DMS 273 (cell line): ENCODE data around the gene ZC3H12D.
"Not testable (repeated sequence)": the region's sequence is repeated elsewhere in the genome, so short reads cannot be mapped to it uniquely, and the experiment has no call there.

Source experiments
- DNase-seq: peaks from one replicate; lab custom pipeline; 2025; ENCODE audit not compliant: unreplicated experiment; lab: John Stamatoyannopoulos, UW

The ZC3H12D gene

DNA sequence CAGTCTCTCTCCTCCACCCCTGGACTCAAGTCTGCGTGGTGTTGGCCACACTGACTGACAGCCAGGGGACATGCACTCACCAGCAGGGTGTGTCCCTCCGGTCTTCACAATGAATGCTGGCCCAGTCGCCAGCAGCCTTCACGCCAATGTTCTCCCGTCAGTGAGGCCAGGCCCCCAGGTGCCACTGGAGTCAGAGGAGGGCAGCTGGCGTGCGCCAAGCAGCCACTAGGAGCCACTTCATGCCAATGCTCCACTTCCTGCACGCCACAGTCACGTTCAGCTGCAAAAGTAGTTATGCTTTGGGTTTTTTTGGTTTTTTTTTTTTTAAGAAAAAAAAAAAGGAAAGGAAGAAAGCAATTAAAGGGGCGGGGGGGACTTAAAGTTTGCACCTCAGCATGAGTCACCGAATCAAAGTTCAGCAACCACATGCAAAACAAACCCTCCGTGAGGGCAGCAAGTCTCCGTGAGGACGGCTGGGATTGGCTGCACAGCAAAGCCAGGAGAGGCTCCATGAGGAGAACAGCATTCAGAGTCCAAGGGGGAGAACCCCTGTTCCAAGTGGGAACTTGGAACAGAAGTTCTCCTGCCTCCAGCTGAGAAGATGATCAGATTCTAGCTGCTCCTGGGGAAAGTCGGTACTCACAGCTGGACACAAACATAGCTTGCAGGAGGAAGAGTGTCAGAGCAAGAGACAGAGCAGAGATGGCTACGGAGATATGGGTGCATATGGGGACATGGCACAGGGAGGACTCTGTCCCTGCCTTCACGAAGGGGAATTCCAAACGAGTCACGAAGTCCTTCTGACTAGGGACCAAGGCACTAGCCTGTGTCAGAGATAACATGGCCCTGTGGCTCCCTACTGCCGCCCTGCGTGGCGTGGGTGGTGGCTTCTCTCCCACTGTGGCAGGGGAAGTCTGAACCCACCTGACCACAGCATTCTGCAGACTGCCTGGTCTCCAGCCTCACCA is at the start of gene ZC3H12D:
Gene ZC3H12D, minus strand, starts transcription at position 282 of the 968 bp plus-strand sequence. CDS start 10,471 bp downstream, outside the sequence.
- DNase-seq = no peak

DNA sequence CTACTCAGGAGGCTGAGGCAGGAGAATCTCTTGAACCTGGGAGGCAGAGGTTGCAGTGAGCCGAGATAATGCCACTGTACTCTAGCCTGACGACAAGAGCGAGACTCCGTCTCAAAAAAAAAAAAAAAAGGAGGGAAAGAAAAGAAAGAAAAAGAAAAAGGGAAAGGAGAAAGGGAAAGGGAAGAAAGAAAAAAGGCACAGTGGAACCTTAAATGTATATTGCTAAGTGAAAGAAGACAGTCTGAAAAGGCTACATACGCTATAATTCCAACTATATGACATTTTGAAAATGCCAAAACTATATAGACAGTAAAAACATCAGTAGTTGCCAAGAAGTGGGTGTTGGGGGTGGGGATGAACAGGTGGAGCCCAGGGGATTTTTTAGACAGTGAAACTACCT is 44.8 kb upstream of the ZC3H12D start:
- no peak for DNase-seq

DNA sequence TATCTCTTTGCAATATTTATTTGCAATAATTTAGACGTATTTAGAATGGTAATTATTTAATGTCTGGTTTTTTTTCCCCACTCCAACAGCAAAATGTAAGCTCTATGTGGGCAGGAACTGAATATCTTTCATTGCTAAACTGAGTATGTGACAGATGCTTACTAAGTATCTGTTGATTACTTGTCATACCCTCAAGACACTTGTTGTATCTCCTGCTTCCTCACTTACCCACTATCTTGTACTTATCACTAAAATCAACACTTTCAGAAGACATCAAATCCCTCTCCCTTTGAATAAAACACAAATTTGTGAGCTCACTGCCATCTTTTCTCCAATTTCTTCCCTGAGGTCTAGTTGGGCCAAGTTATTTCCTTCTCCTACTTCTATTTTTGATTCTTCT is 30.7 kb upstream of the ZC3H12D start:
- no peak for DNase-seq

DNA sequence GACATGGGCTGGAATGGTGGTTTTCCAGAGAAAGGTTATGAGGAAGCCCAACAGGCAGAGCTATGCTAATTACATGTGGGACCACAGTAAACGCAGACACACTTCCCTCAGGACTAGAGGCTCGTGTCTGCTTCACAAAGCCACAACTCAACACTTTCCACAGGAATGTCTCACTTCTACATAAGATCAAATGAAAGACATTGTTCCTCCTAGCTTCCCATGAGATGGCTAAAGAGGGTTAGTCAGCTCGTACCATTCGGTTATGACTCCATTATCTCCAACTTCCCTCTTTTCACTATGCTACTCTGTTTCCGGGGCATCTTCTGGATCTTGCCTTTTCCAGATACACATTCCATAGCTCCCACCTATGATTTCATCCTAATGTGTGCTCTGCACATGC is 29.1 kb upstream of the ZC3H12D start:
- no peak for DNase-seq

DNA sequence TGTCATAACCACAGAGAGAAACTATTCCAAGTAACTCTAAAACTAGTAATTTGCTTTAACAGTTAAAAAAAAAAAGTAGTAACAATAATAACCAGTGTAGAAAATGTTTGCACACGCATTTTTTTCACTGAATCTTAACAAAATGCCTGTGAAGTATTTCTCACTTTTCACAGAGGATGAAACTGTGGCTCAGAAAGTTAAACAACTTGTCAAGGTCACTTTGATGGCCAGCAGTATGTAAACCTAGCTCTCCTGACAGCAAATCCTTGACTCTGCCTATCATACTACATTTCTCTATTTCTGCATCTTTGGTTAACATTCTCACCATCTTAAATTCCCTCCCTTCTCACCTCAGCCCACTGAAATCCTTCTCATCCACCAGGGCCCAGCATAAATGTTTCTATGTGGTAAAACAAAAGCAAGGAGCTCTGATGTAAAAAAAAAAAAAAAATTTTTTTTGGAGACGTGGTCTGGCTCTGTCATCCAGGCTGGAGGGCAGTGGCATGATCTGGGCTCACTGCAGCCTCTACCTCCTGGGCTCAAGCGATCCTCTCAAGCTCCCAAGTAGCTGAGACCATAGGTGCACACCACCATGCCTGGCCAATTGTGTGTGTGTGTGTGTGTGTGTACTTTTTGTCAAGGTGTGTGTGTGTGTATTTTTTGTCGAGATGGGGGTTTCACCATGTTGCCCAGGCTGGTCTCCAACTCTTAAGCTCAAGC is 26.1 kb upstream of the ZC3H12D start:
- DNase-seq = no peak

DNA sequence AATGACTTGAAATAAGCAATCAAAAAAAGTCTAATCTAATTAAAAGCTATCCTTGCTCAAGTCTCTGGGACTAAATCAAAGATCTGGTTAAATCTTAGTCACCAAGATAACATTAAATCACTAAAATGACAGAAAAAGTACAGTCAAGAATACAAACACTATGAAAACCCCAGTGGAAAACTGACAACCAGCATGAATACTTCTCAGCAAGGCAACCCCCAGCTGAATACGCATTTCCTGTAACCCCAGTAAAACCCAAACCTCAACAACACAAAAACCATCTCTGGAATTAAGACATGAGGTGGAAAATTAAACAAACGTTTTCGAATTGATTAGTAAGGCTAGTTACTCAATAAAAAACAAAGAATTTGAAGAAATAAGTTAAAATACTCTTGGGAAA is 23.7 kb upstream of the ZC3H12D start:
- no peak for DNase-seq

DNA sequence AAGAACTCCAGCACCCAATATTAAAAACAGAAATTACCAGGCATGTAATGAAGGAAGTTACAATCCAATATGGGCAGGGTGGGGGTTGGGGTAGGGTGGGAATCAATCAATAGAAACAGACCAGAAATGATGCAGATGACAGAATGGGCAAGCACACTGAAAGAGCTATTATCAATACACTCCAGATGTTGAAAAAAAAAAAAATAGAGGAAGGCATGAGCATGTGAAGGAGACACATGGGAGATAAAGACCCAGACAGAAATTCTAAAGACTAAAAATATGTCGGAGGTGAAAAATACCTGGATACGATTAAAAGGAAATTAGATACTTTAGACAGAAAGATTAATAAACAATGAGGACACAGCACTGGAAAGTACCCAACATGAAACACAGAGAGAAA is 19.1 kb upstream of the ZC3H12D start:
- DNase-seq = no peak

DNA sequence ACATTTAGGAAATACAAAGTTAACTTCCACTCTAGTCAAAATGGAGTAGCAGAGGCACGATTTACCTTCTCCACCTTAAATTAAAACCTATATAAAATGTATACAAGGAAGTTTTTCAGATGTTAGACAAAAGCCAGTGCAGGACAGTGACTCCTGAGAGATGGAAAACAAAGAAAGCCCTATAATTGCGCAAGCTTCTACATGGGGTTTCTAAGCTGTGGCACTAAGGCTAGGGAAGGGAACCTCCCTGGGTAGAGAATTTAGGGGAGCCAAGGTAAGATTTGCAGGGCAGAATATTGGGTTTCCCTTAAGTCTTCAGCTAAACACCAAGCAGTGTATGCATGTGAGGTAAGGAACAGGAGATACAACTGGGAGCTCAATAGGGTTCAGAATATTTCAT is 18.5 kb upstream of the ZC3H12D start:
- DNase-seq = no peak

DNA sequence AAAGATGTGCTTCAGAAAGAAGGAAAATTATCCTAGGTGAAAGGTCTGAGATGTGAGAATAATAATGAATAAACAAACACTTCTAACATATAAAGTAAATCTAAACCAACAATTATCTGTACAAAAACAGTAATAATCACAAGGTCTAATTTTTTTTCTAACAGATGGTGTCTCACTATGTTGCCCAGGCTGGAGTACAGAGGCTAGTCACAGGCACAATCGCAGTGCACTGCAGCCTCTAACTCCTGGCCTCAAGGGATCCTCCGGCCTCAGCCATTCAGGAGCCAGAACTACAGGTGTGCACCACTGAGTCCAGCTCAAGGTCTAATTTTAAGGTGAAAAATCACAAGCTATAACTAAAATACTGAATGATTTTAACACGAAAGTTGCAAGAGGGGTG is 17.0 kb upstream of the ZC3H12D start:
- no peak for DNase-seq

DNA sequence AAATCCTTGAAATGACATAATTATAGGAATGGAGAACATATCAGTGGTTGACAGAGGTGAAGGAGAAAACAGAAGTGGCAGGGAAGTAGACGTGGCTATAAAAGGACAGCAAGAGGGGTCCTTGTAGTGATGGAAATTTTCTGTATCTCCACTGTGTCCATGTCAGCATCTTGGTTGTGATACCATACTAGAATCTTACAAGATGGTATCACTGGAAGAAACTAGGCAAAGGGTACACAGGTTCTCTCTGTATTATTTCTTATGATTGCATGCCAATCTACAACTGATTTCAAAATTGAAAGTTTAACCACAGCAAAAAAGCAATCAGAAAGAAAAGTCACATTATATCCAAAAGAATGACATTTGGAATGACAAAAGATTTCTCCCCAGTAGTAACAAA is 16.4 kb upstream of the ZC3H12D start:
- DNase-seq = no peak

DNA sequence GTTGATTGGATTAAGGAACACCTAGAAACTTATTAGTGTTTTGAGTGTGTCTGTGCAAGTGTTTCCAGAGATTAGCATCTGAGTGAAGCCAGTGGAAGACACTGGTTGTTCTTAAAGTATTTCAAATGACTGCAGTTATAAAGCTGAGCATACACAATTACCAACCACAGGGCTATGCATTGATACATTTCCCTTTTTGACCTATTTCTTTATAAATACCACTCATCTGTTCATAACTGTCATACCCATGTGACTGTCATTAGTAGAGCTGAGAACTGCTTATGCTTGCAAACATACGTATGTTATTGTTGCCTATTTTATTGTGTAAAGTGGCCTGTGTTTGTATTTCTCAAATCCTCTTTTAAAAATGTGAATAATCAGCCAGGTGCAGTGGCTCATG is 15.3 kb upstream of the ZC3H12D start:
- no peak for DNase-seq

DNA sequence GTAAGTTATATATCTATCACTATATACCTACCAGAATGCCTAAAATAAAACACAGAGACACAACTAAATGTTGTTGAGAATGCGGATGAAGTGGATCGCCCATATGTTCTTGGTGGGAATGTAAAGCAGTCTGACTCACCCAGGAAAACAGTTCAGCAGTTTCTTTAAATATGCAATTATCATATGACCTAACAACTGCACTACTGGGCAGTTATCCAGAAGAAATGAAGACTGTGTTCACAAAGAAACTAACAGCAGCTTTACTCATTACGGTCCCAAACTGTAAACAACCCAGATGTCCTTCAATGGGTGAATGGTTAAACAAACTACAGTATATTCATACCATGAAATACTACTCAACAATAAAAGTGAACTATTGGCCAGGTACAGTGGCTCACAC is 14.3 kb upstream of the ZC3H12D start:
- peak; percentile 88 for DNase-seq

DNA sequence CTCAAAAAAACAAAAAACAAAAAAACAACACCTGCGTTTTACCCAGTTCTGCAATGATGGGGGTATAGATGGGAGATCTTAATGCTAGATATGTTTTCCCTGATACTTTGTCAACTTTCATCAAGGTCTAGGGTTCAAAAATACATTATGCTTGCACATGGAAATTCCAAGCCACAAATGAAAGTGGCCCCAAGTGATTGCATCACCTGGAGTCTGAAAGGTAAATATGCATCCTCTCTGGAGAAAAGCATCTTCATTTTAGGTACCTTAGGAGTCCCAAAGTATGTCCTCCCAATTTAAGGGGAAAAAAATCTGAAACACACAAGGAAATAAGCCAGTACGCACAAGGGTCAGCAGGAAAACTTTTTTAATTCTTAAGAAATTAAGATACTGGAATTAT is 12.6 kb upstream of the ZC3H12D start:
- no peak for DNase-seq

DNA sequence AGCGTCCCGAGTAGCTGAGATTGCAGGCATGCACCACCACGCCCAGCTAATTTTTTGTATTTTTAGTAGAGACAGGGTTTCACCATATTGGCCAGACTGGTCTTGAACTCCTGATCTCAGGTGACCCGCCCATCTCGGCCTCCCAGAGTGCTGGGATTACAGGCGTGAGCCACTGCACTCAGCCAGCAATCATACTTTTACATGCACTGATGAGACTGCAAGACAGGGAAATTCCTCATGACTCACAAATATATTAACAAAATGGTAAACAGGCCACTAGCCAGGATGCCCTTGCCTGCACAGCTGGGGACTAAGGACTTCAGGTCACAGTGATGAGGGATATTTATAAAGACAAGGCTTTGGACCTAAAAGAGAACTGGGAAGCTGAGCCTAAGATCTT is 11.8 kb upstream of the ZC3H12D start:
- DNase-seq = not testable (repeated sequence)

DNA sequence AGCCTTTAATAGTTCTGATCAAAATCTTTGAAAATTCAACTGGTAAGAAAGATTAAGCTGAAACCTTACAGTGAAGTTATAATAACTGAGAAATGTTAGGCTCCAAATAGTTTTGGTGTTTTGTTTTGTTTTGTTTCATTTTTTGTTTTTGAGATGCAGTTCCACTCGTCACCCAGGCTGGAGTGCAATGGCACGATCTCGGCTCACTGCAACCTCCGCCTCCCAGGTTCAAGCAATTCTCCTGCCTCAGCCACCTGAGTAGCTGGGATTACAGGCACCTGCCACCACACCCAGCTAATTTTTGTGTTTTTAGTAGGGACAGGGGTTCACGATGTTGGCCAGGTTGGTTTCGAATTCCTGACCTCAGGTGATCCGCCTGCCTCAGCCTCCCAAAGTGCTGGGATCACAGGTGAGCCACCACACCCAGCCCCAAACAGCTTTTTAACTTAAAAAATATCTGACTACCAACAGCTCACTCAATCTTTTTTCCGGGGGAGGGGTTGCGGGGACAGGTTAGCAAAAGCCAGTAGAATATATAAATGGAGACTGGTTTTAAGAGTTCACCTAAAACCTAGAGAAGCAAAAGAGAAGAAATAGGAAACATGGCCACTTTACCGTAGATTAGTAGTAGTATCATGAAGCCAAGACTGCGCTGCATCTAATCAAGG is 10.7 kb upstream of the ZC3H12D start:
- not testable (repeated sequence) for DNase-seq

DNA sequence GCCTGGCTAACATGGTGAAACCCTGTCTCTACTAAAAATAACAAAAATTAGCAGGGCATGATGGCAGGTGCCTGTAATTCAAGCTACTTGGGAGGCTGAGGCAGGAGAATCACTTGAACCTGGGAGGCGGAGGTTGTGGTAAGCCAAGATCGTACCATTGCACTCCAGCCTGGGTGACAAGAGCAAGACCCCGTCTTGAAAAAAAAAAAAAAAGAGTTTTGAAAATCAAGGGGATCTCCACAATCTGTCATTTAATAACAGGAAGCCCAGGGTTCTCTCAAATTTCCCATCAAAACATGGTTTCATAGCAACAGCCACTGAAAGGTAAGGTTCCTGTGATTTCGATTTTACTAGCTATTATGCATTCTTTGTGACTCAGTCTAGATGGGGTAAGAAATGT is 10.0 kb upstream of the ZC3H12D start:
- DNase-seq = not testable (repeated sequence)

DNA sequence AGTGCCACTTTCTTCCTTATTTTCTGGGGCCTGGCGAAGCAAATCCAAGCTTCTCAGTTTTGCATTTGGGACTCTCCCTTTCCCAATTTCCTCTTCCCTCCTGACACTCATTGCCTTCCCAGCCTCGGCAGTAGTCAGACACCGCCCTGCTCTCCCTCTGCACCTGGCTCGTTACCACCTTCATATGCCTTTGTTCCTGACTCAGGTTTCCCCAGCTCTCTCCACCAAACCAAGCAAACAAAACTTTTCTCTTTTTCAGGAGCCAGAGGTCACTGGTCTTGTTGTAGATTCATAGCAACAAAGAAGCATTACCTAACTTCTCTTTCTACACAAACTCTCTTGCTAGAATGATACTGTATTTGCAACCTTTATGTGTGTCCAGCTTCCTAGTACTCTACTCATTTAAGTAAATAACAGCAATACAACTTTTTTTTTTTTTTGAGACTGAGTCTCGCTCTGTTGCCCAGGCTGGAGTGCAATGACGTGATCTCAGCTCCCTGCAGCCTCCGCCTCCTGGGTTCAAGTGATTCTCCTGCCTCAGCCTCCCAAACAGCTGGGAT is 9.0 kb upstream of the ZC3H12D start:
- DNase-seq = no peak

DNA sequence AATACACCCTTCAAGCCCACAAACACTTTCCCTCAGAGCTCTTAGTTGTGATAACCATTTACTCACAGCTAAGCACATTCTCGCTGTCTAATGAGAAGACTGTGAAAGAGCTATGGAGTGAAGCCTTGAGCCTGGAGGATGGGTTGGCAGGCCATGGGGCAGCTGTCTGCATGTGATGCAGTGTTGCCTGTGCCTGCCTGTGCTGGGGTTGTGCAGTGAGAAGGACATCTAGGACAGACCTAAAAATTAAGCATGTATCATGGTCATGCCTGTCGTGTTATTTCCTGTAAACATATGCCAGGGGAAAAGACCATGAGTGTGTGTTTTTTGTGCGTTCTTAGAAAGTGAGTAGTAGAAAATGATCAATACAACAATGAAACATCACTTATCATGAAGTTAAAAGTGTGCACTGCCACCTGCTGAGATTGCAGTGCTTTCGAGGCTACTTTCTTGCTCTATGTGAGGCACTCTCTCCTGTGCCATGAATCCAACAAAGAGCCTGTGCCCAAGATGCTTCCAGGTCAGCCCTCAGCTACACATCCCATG is 8.1 kb upstream of the ZC3H12D start:
- no peak for DNase-seq

DNA sequence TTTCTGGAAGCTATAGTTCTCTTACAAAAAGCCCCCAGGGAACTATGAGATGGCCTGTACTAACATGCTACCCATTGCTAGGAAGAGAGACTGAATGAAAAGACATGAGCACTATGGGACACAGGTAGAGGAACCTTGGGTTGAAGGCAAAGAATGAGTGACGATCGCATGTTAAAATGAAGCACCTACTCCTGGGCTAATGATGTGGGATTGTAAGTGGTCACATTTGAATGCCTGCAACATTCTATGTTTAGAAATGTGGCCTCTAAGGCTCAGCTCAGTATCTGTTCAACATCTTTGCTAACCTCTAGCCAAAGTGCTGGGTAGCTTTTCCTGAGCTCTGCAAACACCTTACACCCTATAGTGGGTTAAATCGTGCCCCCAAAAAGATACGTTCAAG is 5.2 kb upstream of the ZC3H12D start:
- no peak for DNase-seq

DNA sequence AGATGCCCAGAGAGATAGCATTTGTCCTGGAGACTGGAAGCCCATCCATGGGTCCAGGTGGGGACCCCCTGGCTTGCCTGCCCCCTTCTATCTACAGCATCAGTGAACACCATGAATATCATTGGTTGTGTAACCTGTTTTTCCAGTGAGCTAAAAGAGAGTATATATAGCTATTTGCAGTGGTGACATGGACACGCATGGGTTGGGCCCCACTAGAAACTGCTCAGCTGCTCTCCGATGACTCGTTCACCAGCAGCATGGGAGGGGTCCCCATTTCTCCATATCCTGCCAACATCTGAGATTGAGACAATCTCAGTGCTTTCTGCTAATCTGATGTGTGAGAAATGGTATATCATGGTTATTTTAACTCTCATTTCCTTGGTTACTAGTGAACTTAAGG is 4.0 kb upstream of the ZC3H12D start:
- DNase-seq = no peak

DNA sequence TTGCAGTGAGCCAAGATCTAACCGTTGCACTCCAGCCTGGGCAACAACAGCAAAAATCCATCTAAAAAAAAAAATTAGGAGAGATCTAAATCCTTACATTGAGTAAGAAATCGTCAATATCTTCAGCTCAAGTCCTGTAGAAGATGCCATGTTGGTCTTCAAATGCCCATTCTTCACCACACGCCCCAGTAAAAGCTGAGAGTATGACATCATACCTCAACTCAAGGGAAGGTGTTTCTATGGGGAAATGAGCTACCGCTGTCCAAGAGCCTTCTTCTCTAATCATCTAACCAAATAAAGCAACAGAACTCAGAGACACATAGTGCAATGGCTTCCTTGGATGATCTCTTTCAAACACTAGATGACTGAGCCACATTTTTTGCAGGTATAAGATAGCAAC is 2.5 kb upstream of the ZC3H12D start:
- DNase-seq = no peak
